Endometrial microvascular endothelial cells (primary cell): ENCODE measurements around the gene BACH2. TPM values are rescaled to one million over a fixed set of nuclear protein-coding genes. Genes with fewer than 3 reads are reported as not detected.
"Not testable (repeated sequence)": the region's sequence is repeated elsewhere in the genome, so short reads cannot be mapped to it uniquely, and the experiment has no call there.

Source experiments
- in situ Hi-C: cut with HindIII; loops from 2 replicates; pipeline ENCODE4 v1.10.0; 2017; ENCODE audit warnings: low sequenced_read_pairs, low pct_unique_long_range_greater_than_20kb; ENCODE audit errors: inconsistent ontology term
- total RNA-seq: library from RNA; depleted of rRNA; stranded (reverse); fragments of >200 nt; gene quantifications from one replicate; pipeline ENCODE4 v1.2.3, GENCODE V29; 2015; ENCODE audit errors: inconsistent ontology term

Gene BACH2
- total RNA-seq, 1 donor from 2014 or later: 1.6 TPM

DNA sequence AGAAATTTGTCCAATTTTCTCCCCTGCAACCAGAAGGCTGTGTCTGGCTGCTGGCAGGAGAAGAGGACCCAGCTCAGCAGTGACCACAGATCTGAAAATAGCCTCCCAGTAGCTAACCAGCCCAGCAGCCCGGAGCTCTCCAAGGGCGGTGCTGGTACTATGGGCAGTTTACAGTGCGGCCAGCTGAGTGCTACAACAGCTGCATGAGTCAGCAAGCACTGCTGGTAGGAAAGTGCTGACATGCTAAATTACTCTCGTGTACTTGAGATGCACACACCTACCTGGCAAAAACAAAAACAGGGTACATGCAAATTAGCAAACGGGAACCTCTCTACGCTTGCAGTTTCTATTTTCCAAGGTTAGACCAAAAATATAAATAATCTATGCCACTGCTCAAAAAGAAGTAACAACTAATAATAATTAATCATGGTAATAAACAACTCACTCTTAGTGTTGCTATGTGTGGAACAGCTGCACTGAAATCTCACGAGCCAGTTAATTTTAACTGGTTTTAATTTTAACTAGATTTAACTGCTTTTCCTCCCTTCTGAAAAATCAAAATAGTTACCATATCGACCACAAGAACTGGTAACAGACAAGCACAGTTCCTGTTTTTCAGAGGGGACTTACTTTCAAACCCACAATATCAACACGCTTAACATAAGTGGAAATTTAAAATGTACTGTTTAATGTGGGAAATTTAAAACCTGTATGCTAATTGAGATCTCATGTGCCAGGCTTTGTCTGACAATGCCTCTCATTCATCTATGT lies 10.8 kb downstream of the BACH2 start:
- in situ Hi-C loops: no loop called here

DNA sequence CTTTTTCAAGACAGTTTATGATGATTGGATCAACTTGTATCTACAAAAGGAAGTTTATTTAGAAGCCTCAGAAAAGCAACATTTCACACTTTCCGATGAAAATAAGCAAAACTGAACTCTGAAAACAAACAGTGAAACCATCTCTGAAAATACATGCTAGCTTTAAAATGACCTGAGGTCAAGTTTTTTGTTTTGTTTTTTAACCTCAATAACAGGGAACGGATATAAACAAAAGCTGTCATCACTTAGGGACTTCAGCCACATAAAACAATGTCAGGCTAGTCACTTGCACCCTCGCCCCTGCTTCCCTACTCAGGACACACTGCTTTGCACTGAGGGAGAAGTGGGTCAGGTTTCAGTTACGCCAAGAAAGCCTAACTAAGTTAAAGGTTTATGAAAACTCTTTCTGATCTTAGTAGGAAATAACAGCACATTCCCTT lies 11.6 kb downstream of the BACH2 start:
- in situ Hi-C loops: no loop called here

DNA sequence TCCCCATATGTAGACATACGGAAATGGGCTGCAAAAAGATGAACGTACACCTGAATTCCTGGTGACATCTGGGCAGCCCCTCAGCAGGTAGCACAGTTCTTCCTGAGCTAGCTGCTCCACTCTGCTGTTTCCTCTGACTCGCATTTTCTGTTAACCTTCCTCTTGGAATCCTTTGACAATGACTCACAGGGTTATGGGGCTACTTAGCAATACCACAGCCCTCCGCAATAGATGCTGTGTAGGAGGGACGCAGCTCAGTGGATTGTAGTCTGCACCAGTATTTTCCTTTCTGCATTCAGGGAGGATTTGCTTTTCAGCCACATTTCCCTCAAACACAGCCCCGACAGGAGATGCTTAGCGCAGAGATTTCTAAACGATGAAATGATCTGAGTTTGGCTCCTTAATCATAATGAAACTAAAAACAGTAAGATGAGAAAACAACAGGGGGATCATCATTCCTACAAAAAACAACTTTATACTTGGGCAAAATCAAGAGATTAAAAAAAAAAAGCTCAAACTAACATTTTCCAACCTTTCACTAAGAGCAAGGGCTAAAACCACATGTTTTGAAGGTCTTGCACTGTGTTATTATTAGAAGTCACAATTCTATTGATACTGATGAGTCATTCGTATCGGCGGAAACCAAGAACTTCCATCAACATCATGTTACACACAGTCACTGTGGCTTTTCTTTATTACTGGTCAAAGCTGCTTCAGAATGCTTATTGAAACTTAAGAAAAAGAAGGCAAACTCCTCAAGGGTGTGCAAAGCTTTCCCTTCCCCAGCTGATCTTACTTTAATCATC lies 12.2 kb downstream of the BACH2 start:
- in situ Hi-C loops: no loop called here

DNA sequence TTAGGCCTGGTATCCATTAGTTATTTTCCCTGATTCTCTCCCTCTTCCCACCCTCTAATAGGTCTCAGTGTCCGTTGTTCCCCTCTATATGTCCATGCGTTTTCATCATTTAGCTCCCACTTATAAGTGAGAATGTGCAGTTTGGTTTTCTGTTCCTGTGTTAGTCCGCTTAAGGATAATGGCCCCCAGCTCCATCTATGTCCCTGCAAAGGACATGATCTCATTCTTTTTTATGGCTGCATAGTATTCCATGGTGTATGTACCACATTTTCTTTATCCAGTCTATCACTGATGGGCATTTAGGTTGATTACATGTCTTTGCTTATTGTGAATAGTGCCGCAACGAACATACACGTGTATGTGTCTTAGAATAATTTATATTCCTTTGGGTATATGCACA lies 14.4 kb downstream of the BACH2 start:
- in situ Hi-C loops: not testable (repeated sequence)

DNA sequence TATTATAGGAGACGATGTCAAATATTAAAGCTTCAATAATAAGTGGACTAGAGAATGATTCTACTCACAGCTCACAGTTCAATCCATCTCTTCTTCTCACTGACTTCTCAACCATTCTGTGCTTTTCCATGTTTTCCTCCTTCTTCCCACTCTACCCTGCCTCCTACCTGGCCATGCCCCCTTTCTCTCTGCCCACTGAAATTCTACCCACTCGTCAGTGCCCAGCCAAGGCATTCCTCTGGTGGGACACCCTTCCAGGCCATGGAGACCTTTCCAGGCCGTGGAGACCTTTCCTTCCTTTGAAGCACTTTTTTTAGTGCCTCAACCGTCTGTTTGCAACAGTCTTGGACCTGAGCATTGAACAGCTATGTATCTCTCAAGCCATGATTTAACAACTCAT lies 18.5 kb downstream of the BACH2 start:
- in situ Hi-C loops: no loop called here

DNA sequence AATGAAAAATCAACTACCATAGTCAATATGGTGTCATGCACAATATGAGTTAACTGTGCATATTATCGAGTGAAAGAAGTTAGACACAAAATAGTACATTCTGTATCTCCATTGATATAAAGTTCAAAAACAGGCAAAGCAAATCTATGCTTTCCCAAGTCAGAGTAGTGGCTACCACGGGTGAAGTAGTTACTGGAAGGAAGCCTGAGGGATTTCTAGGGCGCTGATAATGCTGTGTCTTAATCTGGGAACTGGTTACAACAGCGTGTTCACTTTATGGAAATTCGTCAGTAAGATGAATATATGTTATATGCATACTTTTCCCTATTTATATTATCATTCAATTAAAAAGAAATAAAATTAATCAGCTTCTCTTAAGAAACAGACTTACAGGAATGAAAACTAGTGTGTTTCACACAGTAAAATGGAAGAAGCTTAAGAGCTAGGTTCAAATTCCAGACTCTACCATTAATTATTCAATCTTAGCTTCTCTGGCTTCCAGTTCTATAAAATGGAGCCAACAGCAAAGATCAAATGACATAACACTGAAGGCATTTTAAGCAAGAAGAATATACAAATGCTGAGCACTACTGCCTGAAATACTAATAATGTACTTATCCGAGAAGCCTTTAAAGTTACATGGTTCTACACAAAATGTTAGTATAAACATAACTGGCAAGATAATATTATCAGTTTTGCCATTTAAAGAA lies 19.2 kb downstream of the BACH2 start:
- in situ Hi-C loops: no loop called here

DNA sequence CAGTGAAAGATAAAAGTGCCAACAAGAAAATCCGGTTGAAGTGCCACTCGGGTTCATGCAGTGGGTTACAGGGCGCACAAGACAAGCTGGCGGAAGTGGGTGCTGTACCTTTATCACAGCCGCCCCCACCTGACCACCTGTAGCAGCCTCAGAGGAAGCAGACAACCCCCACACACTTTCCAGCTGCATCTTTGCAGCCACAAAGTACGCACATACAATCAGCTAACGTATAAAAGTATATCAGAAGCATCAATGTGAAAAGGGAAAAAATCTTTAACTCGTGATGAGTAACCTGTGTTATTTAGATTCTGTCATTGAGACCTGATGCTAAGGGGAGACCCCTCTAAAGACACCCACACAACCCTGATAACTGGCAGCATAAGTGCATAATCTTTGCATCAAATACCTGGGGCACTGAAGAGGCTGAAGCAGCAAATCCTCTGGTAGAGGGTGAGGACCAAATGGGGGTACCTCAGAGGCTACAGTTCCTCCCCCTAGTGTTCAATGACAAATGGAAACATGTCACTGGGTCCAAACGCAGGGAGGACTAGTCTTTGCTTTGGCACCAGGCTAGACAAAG lies 22.1 kb downstream of the BACH2 start:
- in situ Hi-C loops: no loop called here

DNA sequence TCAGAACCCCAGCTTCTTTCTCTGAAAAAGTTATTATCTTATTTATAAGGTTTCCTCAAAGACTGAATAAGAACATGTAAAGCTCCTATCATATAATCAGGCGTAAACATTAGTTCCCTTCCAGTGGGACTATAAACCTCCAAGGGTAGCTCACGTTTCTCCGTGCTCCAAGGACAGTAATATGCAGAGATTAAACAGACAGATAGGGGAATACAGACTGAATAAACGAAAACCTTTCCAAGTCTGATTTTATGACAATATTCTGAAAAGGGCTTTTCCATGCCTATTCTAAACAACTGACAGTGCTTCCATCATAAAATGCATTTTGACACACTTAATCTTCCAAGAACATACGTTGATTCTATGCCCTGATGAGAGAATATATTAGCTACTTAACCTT lies 22.8 kb downstream of the BACH2 start:
- in situ Hi-C loops: no loop called here

DNA sequence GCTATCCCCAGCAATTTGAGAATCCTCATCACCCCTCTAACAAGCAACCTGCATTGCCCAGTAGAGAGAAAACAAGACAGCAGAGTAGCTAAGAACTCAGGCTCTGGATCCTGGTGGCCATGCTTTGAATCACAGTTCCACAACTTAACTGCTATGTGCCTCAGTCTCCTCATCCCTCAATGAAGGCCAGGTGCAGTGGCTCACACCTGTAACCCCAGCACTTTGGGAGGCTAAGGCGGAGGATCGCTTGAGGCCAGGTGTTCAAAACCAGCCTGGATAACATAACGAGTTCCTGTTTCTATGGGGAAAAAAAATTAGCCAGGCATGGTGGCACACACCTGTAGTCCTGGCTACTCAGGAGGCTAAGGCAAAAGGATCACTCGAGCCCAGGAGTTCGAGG lies 23.7 kb downstream of the BACH2 start:
- in situ Hi-C loops: no loop called here

DNA sequence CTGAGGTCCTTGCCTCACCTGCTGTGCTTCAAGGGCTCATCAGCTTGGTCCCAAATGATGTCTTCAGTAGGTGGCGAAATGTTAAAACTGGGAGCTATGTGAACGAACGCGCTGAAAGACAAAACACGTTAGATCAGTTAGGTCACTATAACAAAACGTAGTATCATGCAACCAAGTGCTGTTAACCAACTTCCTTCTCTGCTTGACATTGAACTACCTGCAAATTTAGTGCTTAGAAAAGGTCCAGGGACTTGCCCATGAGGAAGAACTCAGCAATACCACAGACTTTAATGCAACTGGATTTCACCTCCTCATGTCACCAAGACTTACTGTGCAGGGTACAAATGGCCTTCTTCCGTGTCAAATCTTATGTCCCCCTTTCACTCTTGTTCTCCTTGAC lies 24.8 kb downstream of the BACH2 start:
- in situ Hi-C loops: no loop called here

DNA sequence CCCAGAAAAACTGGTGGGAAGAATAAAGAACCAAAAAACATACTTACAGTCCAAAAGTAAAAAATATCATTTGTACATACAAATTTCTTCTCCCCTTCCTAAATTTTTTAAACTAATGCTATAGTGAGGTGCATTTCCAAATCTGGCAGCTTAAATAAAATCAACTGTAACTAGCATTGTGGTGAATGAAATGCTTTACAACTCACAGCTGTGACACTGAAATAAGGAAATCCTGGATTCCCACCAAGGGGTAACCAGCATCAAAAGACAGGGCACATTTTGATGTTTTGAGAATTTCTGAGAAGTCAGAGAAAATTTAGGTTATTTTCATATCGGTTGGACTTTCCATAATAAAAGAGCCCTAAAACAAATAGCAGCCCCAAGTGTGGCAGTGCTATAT lies 27.3 kb downstream of the BACH2 start:
- in situ Hi-C loops: no loop called here

DNA sequence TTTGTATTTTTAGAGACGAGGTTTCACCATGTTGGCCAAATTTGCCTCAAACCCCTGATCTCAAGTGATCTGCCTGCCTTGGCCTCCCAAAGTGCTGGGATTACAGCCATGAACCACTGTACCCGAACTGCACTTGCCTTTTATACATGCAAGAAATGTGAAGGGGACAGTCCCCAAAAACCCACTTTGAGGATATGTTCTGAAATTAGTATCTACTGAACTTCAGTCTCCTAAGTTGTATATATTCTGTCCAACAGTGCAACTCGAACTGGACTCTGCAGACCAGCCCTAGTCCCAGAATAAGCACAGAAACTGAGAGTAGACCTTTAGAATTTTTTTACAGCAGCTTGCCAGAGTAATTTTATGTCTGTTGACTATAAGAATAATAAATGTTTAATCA lies 28.5 kb downstream of the BACH2 start:
- in situ Hi-C loops: no loop called here

DNA sequence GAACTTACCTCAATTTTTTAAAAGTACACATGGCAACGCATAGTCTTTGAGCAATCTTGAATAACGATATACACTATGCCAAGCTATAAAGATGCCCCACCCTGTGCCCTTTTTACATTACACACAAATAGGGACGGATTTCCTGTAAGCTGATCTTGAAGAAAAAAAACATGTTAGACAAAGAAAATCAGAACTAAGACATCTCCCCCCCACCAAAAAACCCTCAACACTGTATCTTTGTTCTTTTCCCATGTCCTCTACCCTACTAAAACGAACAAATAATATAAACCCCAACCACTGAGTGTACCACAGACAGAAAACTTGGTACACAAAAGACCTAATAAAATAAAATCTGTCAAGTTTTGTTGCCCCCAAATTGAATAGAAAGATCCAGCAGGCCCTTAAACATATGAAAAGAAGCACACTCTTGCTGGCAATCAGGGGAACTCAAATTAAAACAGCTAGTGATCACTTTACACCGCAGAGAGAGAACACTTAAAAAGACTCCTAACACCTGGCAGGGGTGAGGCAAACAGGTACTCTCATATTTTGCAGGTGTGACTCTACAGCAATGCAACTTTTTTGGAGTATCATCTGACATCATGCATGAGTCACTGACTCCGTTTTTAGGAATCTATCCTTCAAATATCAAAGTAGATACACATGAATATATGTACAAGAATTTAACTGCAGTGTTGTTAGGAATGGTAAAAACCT lies 29.6 kb downstream of the BACH2 start:
- in situ Hi-C loops: no loop called here

DNA sequence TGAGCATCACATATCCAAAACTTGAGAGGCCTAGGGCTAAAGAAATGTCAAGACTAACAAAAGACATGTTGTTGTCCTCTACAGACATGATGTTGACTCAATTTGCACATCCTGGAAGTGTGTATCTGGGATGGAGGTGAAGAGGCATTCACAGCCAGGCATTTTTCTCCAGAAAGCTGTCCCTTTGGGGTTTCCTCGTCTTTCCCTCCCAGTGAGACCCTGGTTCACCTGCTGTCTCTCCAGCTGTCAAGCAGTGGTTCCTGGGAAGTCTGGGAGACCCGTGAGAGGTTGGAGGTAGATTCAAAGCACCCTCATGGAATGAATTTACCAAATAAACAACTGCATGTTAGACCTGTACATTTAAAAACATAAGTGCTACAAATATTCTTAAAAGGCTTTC lies 32.1 kb downstream of the BACH2 start:
- in situ Hi-C loops: no loop called here

DNA sequence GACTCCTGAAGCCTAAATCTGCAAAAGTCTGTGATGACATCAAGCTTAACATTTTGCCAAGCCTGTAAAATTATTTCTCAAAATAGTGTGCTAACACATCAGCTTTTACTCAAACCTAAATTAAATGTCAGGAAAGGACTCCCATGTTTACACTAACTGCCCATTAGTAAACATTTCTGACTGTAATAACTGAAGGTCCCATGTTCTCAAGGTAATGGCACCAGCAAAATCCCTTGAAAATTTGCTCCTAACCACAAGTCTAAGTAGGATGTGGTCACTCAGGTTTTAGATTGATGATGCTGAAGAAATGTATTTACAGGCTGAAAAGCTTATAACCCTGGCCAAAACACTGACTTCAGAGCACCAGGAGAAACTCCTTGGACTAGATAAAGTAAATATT lies 33.0 kb downstream of the BACH2 start:
- in situ Hi-C loops: no loop called here

DNA sequence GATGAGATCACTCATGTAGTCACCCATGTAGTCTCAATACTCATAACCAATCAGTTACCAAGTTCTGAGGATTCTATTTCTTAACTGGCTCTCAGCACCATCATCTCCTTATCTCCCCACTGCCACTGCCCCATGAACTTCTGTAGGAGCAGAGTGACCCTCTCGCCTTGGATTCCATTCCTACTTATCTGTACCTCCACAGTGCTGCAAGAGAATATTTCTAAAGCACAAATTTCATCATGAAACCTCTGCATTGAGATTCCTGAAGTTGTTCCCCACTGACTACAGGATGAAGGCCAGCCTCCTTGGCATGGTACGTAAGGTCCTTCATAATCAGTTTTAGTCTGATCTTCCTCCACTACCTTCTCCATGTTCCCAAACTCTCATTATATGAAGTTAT lies 34.8 kb downstream of the BACH2 start:
- in situ Hi-C loops: no loop called here

DNA sequence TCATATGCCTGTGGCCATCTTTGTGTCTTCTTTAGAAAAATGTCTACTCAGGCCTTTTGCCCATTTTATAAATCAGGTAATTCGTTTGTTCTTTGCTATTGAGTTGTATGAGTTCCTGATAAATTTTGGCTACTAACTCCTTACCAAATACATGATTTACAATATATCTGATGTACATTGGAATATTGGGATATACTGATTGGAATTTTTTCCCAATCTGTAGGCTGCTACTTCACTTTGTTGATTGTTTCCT lies 39.2 kb downstream of the BACH2 start:
- in situ Hi-C loops: no loop called here

DNA sequence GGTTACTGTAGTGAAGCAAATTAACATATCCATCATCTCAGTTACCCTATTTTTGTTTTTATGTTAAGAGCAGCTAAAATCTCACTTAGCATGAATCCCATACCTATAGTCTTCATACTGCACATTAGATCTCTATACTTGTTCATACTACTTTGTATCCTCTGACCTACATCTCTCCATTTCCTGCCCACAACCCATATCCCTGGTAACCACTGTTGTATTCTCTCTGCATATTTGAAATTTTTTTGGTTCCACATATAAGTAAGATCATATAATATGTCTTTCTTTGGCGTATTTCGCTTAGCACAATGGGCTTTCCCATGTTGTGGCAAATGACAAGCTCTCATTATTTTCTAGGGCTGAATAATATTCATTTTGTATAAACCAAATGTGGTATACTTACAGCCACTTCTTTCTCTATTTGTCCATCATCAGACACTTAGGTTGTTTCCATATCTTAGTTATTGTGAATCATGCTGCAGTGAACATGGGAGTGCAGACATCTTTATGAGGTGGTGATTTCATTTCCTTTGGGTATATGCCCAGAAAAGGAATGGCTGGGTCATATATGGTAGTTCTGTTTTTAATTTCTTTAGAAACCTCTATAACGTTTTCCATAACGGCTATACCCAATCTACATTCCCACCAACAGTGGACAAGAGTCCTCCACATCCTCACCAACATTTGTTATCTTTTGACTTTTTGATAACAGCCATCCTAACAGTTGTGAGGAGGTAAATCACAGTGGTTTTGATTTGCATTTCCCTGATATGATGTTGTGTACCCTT lies 39.8 kb downstream of the BACH2 start:
- in situ Hi-C loops: no loop called here
